Activated gamma-delta T cell treated with anti-CD3 and anti-CD28 coated beads, Interleukin-2, amount 50 U/mL, for 16 hours (primary cell): ENCODE measurements around the gene FBXO17.

Source experiments
- DNase-seq: peaks from one replicate; pipeline ENCODE4 v3.0.0-alpha.2; 2020; ENCODE audit warnings: low read depth

FBXO17 gene

GRCh38 chr19:38917516-38917915 lies 58.0 kb downstream of the FBXO17 start:
- DNase-seq, result no peak

DNA sequence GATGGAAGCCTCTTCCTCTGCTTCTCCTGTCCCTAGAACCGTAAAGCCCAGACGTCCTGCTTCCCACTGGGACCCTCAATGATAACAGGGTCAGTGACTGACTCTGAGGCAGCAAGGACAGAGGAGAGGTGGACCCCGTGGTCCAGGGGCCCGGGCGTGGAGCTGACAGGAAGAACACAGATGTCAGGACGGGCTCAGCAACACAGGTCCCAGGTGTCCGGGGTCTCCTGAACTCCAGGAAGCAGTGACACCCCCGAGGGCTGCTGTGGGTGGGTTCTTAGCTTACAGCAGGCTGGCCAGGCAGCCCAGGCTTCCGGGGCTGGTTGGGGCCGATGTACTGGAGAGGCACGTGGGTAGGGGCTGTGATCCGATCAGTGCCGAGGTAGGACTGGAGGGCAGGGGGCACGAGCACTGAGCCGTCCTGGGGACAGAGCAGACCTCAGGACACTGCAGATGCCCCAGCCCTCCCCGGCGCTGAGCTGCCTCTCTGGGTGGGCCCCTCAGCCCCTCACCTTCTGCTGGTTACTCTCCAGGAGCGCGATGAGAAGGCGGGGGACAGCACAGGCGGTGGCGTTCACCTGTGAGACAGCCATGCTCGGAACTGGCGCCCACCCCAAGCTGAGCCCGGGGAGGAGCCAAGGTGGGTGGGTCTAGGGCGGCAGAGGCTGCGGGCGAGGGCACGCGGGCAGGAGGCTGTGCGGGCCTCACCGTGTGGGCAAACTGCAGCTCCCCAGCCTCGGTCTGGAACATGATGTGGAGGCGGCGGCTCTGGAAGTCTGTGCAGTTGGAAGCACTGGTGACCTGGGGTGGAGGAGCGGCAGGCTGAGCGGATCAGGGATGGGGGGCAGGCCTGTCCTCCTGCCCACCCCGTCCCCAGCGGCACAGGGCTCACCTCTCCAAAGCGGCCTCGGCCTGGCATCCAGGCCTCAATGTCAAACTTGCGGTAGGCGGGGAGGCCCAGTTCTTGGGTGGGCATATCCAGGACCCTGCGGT lies 59.9 kb downstream of the FBXO17 start:
- DNase-seq, result no peak

DNA sequence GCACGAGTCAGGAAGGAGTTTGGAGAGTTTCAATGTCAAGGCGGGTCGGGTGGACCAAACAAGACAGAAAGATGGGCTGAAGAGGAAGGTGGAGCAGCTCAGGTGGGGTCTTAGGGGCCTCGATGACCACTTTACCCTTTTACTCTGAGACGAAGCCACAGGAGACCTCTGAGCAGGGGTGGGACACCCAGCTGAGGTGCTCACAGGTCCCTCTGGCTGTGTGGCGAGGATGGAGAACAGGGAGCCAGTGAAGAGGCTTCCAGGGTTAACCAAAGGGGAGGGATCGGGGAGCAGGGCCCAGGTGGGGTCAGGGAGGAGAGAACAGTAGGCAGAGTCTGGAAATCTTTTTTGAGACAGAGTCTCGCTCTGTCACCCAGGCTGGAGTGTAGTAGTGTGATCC lies 61.6 kb downstream of the FBXO17 start:
- no peak for DNase-seq

GRCh38 chr19:38912600-38913514 lies 62.7 kb downstream of the FBXO17 start:
- no peak for DNase-seq

- no peak for DNase-seq
Observed at GRCh38 chr19:38911388-38912001, 64.0 kb downstream of the FBXO17 start.

DNA sequence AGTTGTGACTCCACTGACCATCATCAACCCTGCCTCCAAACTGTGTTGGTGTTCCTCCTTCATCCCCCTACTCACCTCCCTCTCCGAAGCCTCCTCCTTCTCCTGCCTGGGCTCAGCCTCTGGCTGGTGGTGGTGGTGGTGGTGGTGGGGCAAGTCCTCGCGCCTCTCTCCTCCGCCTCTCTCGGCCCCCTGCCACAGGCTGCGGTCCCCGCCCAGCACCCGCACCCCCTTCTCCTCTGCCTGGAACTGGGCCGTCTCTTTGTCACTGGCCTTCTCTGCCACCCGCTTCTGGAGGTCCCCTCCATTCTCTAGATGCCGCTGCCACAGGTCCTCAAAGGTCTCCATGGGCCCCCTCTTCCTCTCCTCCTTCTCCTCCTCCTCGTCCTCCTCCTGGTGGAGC lies 65.1 kb downstream of the FBXO17 start:
- DNase-seq, result no peak

GRCh38 chr19:38908911-38909310 lies 66.6 kb downstream of the FBXO17 start:
- no peak for DNase-seq

DNA sequence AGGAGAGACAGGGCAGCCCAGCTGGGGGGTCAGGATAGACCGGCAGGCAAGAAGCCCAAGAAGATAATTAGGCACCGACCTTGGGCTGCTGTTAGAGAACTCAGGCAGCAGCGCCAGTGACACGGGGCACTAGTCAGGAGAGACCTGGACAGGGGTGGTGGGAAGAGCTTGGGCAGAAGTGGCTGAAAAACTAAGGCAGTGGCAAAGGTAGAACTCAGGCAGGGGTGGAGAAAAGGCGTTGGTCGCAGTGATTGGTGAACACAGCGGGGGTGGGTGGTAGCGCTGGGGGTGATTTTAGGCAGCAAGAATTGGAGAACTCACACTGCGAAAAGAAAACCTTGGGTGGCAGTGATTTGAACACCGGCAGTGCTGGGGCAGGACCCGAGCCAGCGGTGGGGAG lies 67.9 kb downstream of the FBXO17 start:
- no peak for DNase-seq

GRCh38 chr19:38907227-38907626 lies 68.3 kb downstream of the FBXO17 start:
- DNase-seq, result no peak

GRCh38 chr19:38905620-38906019 lies 69.9 kb downstream of the FBXO17 start:
- no peak for DNase-seq

- no peak for DNase-seq
Observed at GRCh38 chr19:38904581-38905539, 70.7 kb downstream of the FBXO17 start.

GRCh38 chr19:38901683-38902082 lies 73.9 kb downstream of the FBXO17 start:
- no peak for DNase-seq

GRCh38 chr19:38900743-38901190 lies 74.8 kb downstream of the FBXO17 start:
- DNase-seq, result no peak

DNA sequence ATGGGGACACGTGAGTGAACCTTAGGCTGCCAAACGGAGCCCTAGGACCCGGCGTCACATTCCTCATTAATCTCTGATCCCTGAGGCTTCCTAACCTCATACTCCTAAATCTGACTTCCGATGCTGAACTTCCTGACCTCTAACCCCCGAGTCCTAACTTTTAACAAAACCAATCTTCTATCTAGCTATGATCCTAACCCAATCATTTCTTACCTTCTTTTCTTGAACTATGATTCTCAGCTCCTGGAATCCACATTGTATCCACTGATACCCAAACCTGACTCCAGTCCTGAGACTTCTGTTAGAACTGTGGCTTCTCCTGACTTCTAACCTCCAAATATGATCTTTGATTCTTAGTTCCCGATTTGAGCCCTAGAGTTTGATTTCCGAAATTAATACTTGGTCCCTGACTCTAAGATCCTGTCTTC lies 75.3 kb downstream of the FBXO17 start:
- DNase-seq, result no peak

GRCh38 chr19:38899447-38900201 lies 75.9 kb downstream of the FBXO17 start, which contains the start of the genes NFKBIB and SIRT2:
TSS of gene NFKBIB (plus strand) at chr19:38899969. CDS start at chr19:38900033, 64 bp downstream.
TSS of gene SIRT2 (minus strand) at chr19:38899618. CDS start at chr19:38899521, 97 bp downstream.
- peak; percentile 98 for DNase-seq

GRCh38 chr19:38898788-38899446 lies 76.6 kb downstream of the FBXO17 start:
- no peak for DNase-seq

GRCh38 chr19:38894968-38895367 lies 80.6 kb downstream of the FBXO17 start:
- no peak for DNase-seq

DNA sequence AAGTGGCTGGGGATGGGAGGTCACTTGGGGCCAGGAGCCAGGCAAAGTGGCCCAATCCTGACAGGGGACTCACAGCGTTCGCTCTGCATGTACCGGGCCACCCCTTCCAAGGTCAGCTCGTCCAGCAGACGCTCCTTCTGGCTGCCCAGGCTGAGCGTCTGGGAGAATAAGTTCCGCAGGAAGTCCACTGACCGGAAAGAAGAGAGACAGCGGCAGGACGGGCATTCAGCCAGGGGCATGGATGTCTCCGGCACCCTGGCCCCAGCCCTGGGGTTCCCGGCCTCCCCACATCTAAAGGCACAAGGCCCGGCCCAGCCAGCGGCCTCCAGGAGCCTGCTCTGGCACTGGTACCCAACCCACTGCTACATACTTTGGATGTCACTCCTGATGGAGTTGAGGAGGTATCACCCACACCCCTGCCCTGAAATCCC lies 82.2 kb downstream of the FBXO17 start:
- DNase-seq, result no peak

- DNase-seq, result no peak
Observed at GRCh38 chr19:38892841-38893240, 82.7 kb downstream of the FBXO17 start.
